Panc1 (cell line): Measurements from ENCODE around the gene VAPA. TPM values are rescaled to one million over a fixed set of nuclear protein-coding genes. Genes with fewer than 3 reads are reported as not detected.

ENCODE experiments used
- ATAC-seq: fragments of 200-7000 bp; cut with Tn5 transposase; 2 replicates; pipeline ENCODE4 v1.9.1; 2020; ENCODE audit warnings: mild to moderate bottlenecking, moderate library complexity
- BruUV-seq: library from RNA; stranded (reverse); fragments of 400-500 nt; replicated peaks from 2 replicates; lab custom pipeline; 2021; lab: Mats Ljungman, UMichigan
- CTCF ChIA-PET: fragments of 300-600 bp; sonication (Branson Sonifier 250); formaldehyde crosslinking; loops from one replicate; lab custom pipeline; 2022; ENCODE audit warnings: antibody characterized with exemption; lab: Charles Lee
- POLR2A ChIA-PET: fragments of 300-600 bp; sonication (Branson Sonifier 250); formaldehyde crosslinking; loops from one replicate; lab custom pipeline; 2022; ENCODE audit warnings: antibody characterized with exemption; lab: Charles Lee
- DNase-seq: peaks from one replicate; pipeline ENCODE4 v3.0.0-alpha.2; 2010; ENCODE audit warnings: low read depth, low spot score
- H3K27ac ChIP-seq: 2 replicates; pipeline ENCODE4 v1.5.1; 2011; ENCODE audit warnings: mild to moderate bottlenecking, low read length, inconsistent platforms
- H3K27me3 ChIP-seq: fragments of 200-500 bp; sonication (Bioruptor generic); 2 replicates; pipeline ENCODE4 v1.6.0; 2014; ENCODE audit warnings: low read length, inconsistent platforms; ENCODE audit not compliant: control insufficient read depth, insufficient read depth
- H3K36me3 ChIP-seq: fragments of 200-500 bp; sonication (Bioruptor generic); 2 replicates; pipeline ENCODE4 v1.5.1; 2014; ENCODE audit warnings: inconsistent platforms, mild to moderate bottlenecking, low read length, moderate library complexity; ENCODE audit not compliant: control insufficient read depth, insufficient read depth
- H3K4me1 ChIP-seq: 2 replicates; pipeline ENCODE4 v1.5.1; 2011; ENCODE audit warnings: inconsistent platforms, mild to moderate bottlenecking, low read length, moderate library complexity; ENCODE audit not compliant: control insufficient read depth, insufficient read depth
- H3K4me3 ChIP-seq, 2 experiments: 2 replicates each; pipeline ENCODE4 v1.5.1; 2011 to 2012; ENCODE audit warnings: low read depth in 2 of 2, low read length in 2 of 2, mild to moderate bottlenecking in 2 of 2, inconsistent platforms in 1 of 2, moderate library complexity in 1 of 2
- H3K9me3 ChIP-seq: fragments of 200-500 bp; sonication (Bioruptor generic); 2 replicates; pipeline ENCODE4 v1.5.1; 2014; ENCODE audit warnings: low read depth, mild to moderate bottlenecking, inconsistent platforms, low read length, moderate library complexity; ENCODE audit not compliant: control insufficient read depth, insufficient read depth
- CTCF ChIP-seq: fragments of 450-650 bp; IDR thresholded peaks from 2 replicates; pipeline ENCODE4 v1.5.1; 2017; ENCODE audit warnings: mild to moderate bottlenecking
- POLR2AphosphoS5 ChIP-seq: IDR thresholded peaks from 2 replicates; pipeline ENCODE4 v1.6.1; 2012; ENCODE audit warnings: mild to moderate bottlenecking, low read depth, low read length, moderate library complexity
- SIN3A ChIP-seq: IDR thresholded peaks from 2 replicates; pipeline ENCODE4 v1.6.1; 2012; ENCODE audit warnings: low read depth, mild to moderate bottlenecking, low read length, moderate library complexity, borderline replicate concordance; ENCODE audit not compliant: insufficient read depth
- TCF7L2 ChIP-seq: IDR thresholded peaks from 2 replicates; pipeline ENCODE4 v1.6.1; 2011; ENCODE audit warnings: mild to moderate bottlenecking, low read depth, low read length, inconsistent platforms
- in situ Hi-C: cut with HindIII; loops from 2 replicates; pipeline ENCODE4 v1.10.0; 2016; ENCODE audit warnings: low sequenced_read_pairs, low pct_unique_long_range_greater_than_20kb
- intact Hi-C: fragments of 100-400 bp; cut with micrococcal nuclease; formaldehyde crosslinking; loops from one replicate; pipeline ENCODE4 v1.10.0; 2022; ENCODE audit not compliant: unreplicated experiment
- total RNA-seq: library from RNA; stranded (reverse); gene quantifications from one replicate; pipeline ENCODE4 v1.2.1, GENCODE V29; 2021; ENCODE audit not compliant: unreplicated experiment
- TF ChIP-seq, protein P1 (sequence below), 2 experiments: IDR thresholded peaks; 2 replicates each; pipeline ENCODE4 v1.6.1; 2011 to 2012; ENCODE audit warnings: low read depth in 2 of 2, control low read depth in 1 of 2, low read length in 1 of 2, mild to moderate bottlenecking in 1 of 2, moderate library complexity in 1 of 2; ENCODE audit not compliant: insufficient read depth in 1 of 2

Gene VAPA
- total RNA-seq, 1 experiment from 2014 or later = 228 TPM

- no TSS peak for BruUV-seq
- Histone ChIP-seq H3K4me3 (peak overlapping the region; percentile 83 to 85), H3K9me3 (no peaks in the 10 kb centered on the region), H3K4me1 (peaks cover 20% of the 10 kb centered on the region), H3K27me3 (no peaks in the 10 kb centered on the region), H3K36me3 (no peaks in the 10 kb centered on the region; the same call in 1 of the 2 replicates), H3K27ac (peak overlapping the region; percentile 91)
- POLR2A ChIA-PET = interaction anchor here (0.6 to 1.0 kb wide), 2 partner anchors 43 to 45 kb away, joined by 3 to 6 read pairs; no protein-coding TSS in a partner anchor
- TF ChIP-seq POLR2AphosphoS5 = no peak
- TF ChIP-seq CTCF = no peak
- TF ChIP-seq TCF7L2 = no peak
- TF ChIP-seq, protein P1, sequence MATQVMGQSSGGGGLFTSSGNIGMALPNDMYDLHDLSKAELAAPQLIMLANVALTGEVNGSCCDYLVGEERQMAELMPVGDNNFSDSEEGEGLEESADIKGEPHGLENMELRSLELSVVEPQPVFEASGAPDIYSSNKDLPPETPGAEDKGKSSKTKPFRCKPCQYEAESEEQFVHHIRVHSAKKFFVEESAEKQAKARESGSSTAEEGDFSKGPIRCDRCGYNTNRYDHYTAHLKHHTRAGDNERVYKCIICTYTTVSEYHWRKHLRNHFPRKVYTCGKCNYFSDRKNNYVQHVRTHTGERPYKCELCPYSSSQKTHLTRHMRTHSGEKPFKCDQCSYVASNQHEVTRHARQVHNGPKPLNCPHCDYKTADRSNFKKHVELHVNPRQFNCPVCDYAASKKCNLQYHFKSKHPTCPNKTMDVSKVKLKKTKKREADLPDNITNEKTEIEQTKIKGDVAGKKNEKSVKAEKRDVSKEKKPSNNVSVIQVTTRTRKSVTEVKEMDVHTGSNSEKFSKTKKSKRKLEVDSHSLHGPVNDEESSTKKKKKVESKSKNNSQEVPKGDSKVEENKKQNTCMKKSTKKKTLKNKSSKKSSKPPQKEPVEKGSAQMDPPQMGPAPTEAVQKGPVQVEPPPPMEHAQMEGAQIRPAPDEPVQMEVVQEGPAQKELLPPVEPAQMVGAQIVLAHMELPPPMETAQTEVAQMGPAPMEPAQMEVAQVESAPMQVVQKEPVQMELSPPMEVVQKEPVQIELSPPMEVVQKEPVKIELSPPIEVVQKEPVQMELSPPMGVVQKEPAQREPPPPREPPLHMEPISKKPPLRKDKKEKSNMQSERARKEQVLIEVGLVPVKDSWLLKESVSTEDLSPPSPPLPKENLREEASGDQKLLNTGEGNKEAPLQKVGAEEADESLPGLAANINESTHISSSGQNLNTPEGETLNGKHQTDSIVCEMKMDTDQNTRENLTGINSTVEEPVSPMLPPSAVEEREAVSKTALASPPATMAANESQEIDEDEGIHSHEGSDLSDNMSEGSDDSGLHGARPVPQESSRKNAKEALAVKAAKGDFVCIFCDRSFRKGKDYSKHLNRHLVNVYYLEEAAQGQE (IDR thresholded peaks at IDR 0.05; ENCODE audit: insufficient read depth in 1 of 2, low read depth in 2 of 2, low read length in 1 of 2) = no peak
- TF ChIP-seq SIN3A = no peak
- ATAC-seq (peak; percentile 2), DNase-seq (no peak)
- intact Hi-C loops (loop anchor here (10.0 kb wide), 1 partner anchor 88 kb away; no protein-coding TSS in a partner anchor), in situ Hi-C loops (no loop called here)
- CTCF ChIA-PET = no interaction called here
These were observed 678 bp upstream of the VAPA start for GRCh38 chr18:9913151-9913525.

DNA sequence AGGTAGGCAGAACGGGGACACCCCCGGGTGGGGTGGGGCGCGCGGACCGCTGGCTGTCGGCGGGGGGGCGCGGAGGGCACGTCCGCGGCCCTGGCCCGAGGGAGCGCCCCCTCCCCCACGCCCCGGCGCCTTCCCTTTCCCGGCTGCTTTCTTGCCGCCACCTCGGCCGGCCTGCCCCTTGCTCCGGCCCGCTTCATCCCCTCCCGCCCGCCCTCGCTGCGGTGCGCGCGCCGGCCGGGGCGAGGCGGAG lies 443 bp downstream of the VAPA start:
- TF ChIP-seq SIN3A = 0 out of 2 replicates have a peak, but pooled peaks have one; percentile 7
- peak; percentile 14; the same call in 1 of the 2 replicates for TF ChIP-seq CTCF
- TF ChIP-seq, protein P1 (IDR thresholded peaks at IDR 0.05; ENCODE audit: insufficient read depth in 1 of 2, low read depth in 2 of 2, low read length in 1 of 2) = no peak
- Histone ChIP-seq H3K27me3 (no peaks in the 10 kb centered on the region), H3K9me3 (no peaks in the 10 kb centered on the region), H3K36me3 (no peaks in the 10 kb centered on the region; the same call in 1 of the 2 replicates), H3K27ac (peak overlapping the region; percentile 91), H3K4me3 (peak overlapping the region; percentile 83 to 85), H3K4me1 (peaks cover 30% of the 10 kb centered on the region)
- intact Hi-C loops (loop anchor here (10.0 kb wide), 1 partner anchor 89 kb away; no protein-coding TSS in a partner anchor), in situ Hi-C loops (no loop called here)
- ATAC-seq = no peak; the same call in 1 of the 2 replicates
- DNase-seq = no peak
- CTCF ChIA-PET = no interaction called here
- POLR2A ChIA-PET = no interaction called here
- BruUV-seq = no TSS peak
